K562 (cell line): ENCODE data around the gene IPO11. TPM values are rescaled to one million over a fixed set of nuclear protein-coding genes. Genes with fewer than 3 reads are reported as not detected.

Experiments
- BHLHE40 ChIP-seq: IDR thresholded peaks from 2 replicates; pipeline ENCODE4 v1.6.1; 2011; ENCODE audit warnings: low read length, improper control_type of control experiment
- CREB3 ChIP-seq: fragments of 450-650 bp; conservative IDR thresholded peaks from 2 replicates; pipeline ENCODE4 v1.6.1; 2016; ENCODE audit warnings: missing genetic modification characterization, low read depth, mild to moderate bottlenecking, missing compliant biosample characterization, moderate library complexity
- ETV5 ChIP-seq: sonication (generic); formaldehyde crosslinking; IDR thresholded peaks from 2 replicates; pipeline ENCODE4 v1.4.0; 2020; ENCODE audit warnings: low read depth, mild to moderate bottlenecking, missing genetic modification reagents
- FOS ChIP-seq: IDR thresholded peaks from 3 replicates; pipeline ENCODE4 v1.6.1; 2011; ENCODE audit not compliant: insufficient read length; ENCODE audit errors: extremely low read depth
- FOXP4 ChIP-seq: sonication (generic); formaldehyde crosslinking; IDR thresholded peaks from 2 replicates; pipeline ENCODE4 v1.8.0; 2022; ENCODE audit warnings: mild to moderate bottlenecking, missing genetic modification reagents, borderline replicate concordance
- HEY1 ChIP-seq: fragments of 250-450 bp; sonication (Bioruptor Pico); IDR thresholded peaks from 2 replicates; pipeline ENCODE4 v1.5.0; 2020; ENCODE audit warnings: mild to moderate bottlenecking, moderate library complexity, borderline replicate concordance
- LEF1 ChIP-seq: fragments of 450-650 bp; IDR thresholded peaks from 2 replicates; pipeline ENCODE4 v1.6.1; 2016; ENCODE audit warnings: mild to moderate bottlenecking
- MTF1 ChIP-seq: fragments of 250-450 bp; sonication (Bioruptor Pico); IDR thresholded peaks from 2 replicates; pipeline ENCODE4 v1.9.0; 2021; ENCODE audit warnings: moderate library complexity, mild to moderate bottlenecking, inconsistent platforms, borderline replicate concordance
- NCOA6 ChIP-seq: fragments of 450-650 bp; IDR thresholded peaks from 2 replicates; pipeline ENCODE4 v1.6.1; 2017; ENCODE audit warnings: mild to moderate bottlenecking
- RBM14 ChIP-seq: fragments of 200-400 bp; formaldehyde crosslinking; IDR thresholded peaks from 2 replicates; pipeline ENCODE4 v1.6.1; 2018; ENCODE audit warnings: low read depth, mild to moderate bottlenecking, low read length, moderate library complexity, borderline replicate concordance; ENCODE audit not compliant: insufficient read depth
- SMARCC2 ChIP-seq: fragments of 450-650 bp; IDR thresholded peaks from 2 replicates; pipeline ENCODE4 v1.6.1; 2017; ENCODE audit warnings: antibody characterized with exemption, moderate library complexity, mild to moderate bottlenecking, low read depth
- polyA plus RNA-seq, 8 experiments: library from polyadenylated mRNA; depleted of rRNA in 4 of 8; stranded (reverse) in 5 of 8; unstranded in 3 of 8; fragments of >200 nt; fragmentation: Nextera tagmentation in 2 of 8; fragmentation: Illumina TruSeq in 1 of 8; extraction: Ambion mirVana in 2 of 8; extraction: Trizol in 1 of 8; gene quantifications; 2 replicates each; pipeline versions ENCODE4 v1.2.1 to v1.2.3, GENCODE V29; 2011 to 2014; ENCODE audit warnings: inconsistent platforms in 1 of 8, missing spikeins in 1 of 8
- total RNA-seq, 7 experiments: library from RNA; depleted of rRNA in 6 of 7; stranded (reverse); fragments of >200 nt in 6 of 7; fragmentation: Illumina TruSeq in 2 of 7; extraction: Trizol in 2 of 7; gene quantifications; 2 replicates each; pipeline versions ENCODE4 v1.2.1 to v1.2.3, GENCODE V29; 2011 to 2021; ENCODE audit warnings: low replicate concordance in 1 of 7
- TF ChIP-seq, protein P1 (sequence below): fragments of 200-800 bp; sonication (Bioruptor generic); IDR thresholded peaks from 2 replicates; pipeline ENCODE4 v1.6.1; 2017; ENCODE audit warnings: missing genetic modification characterization, missing compliant biosample characterization
- TF ChIP-seq, protein P2 (sequence below): fragments of 450-650 bp; IDR thresholded peaks from 2 replicates; pipeline ENCODE4 v1.7.0; 2016; ENCODE audit warnings: borderline replicate concordance
- TF ChIP-seq, protein P3 (sequence below): IDR thresholded peaks from 2 replicates; pipeline ENCODE4 v1.6.1; 2011; ENCODE audit warnings: borderline replicate concordance, low read depth, mild to moderate bottlenecking, moderate library complexity, low read length; ENCODE audit not compliant: insufficient read depth, poor library complexity, severe bottlenecking

Gene IPO11
- total and polyA plus RNA-seq, 9 of the 15 experiments (the other 6 are each of a cell fraction or from before 2014, with no cell fraction given) = 38.7 to 96.0 (median 70.9) TPM

- TF ChIP-seq FOXP4 (CRISPR knock-in tag) = peak; percentile 78; the same call in 1 of the 2 replicates
- TF ChIP-seq, protein P1, sequence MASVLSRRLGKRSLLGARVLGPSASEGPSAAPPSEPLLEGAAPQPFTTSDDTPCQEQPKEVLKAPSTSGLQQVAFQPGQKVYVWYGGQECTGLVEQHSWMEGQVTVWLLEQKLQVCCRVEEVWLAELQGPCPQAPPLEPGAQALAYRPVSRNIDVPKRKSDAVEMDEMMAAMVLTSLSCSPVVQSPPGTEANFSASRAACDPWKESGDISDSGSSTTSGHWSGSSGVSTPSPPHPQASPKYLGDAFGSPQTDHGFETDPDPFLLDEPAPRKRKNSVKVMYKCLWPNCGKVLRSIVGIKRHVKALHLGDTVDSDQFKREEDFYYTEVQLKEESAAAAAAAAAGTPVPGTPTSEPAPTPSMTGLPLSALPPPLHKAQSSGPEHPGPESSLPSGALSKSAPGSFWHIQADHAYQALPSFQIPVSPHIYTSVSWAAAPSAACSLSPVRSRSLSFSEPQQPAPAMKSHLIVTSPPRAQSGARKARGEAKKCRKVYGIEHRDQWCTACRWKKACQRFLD (CRISPR knock-in tag) = no peak
- TF ChIP-seq, protein P2, sequence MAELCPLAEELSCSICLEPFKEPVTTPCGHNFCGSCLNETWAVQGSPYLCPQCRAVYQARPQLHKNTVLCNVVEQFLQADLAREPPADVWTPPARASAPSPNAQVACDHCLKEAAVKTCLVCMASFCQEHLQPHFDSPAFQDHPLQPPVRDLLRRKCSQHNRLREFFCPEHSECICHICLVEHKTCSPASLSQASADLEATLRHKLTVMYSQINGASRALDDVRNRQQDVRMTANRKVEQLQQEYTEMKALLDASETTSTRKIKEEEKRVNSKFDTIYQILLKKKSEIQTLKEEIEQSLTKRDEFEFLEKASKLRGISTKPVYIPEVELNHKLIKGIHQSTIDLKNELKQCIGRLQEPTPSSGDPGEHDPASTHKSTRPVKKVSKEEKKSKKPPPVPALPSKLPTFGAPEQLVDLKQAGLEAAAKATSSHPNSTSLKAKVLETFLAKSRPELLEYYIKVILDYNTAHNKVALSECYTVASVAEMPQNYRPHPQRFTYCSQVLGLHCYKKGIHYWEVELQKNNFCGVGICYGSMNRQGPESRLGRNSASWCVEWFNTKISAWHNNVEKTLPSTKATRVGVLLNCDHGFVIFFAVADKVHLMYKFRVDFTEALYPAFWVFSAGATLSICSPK = no peak
- TF ChIP-seq, protein P3, sequence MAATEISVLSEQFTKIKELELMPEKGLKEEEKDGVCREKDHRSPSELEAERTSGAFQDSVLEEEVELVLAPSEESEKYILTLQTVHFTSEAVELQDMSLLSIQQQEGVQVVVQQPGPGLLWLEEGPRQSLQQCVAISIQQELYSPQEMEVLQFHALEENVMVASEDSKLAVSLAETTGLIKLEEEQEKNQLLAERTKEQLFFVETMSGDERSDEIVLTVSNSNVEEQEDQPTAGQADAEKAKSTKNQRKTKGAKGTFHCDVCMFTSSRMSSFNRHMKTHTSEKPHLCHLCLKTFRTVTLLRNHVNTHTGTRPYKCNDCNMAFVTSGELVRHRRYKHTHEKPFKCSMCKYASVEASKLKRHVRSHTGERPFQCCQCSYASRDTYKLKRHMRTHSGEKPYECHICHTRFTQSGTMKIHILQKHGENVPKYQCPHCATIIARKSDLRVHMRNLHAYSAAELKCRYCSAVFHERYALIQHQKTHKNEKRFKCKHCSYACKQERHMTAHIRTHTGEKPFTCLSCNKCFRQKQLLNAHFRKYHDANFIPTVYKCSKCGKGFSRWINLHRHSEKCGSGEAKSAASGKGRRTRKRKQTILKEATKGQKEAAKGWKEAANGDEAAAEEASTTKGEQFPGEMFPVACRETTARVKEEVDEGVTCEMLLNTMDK = no peak
- TF ChIP-seq MTF1 (CRISPR knock-in tag) = no peak
- TF ChIP-seq ETV5 (CRISPR knock-in tag) = no peak
- 0 out of 2 replicates have a peak, but pooled peaks have one; percentile 42 for TF ChIP-seq RBM14
- TF ChIP-seq HEY1 (CRISPR knock-in tag) = 0 out of 2 replicates have a peak, but pooled peaks have one; percentile 38
- TF ChIP-seq BHLHE40 = 0 out of 2 replicates have a peak, but pooled peaks have one; percentile 7
- peak; percentile 3 for TF ChIP-seq FOS
- TF ChIP-seq CREB3 (tag) = no peak
- no peak for TF ChIP-seq SMARCC2
- TF ChIP-seq NCOA6 = no peak
- TF ChIP-seq LEF1 = 0 out of 2 replicates have a peak, but pooled peaks have one; percentile 15
Observed at GRCh38 chr5:62412549-62413329, at the start of gene IPO11 (continued).
